GM19193 (cell line): Measurements from ENCODE around the gene BCO1.

Source experiments
- POLR2A ChIP-seq: IDR thresholded peaks from 4 replicates; pipeline ENCODE4 v1.6.1; 2011; ENCODE audit not compliant: insufficient read depth, insufficient read length; ENCODE audit errors: extremely low read depth

Gene BCO1

GRCh38 chr16:81254922-81255526 lies 16.5 kb downstream of the BCO1 start:
- no peak for TF ChIP-seq POLR2A

GRCh38 chr16:81259916-81260315 lies 21.4 kb downstream of the BCO1 start:
- no peak for TF ChIP-seq POLR2A

- TF ChIP-seq POLR2A, result no peak
Observed at GRCh38 chr16:81261049-81261648, 22.7 kb downstream of the BCO1 start.

- TF ChIP-seq POLR2A, result no peak
Observed at GRCh38 chr16:81263470-81264220, 25.2 kb downstream of the BCO1 start.

- TF ChIP-seq POLR2A, result no peak
Observed at GRCh38 chr16:81264386-81264785, 25.9 kb downstream of the BCO1 start.

- no peak for TF ChIP-seq POLR2A
Observed at GRCh38 chr16:81265052-81265451, 26.6 kb downstream of the BCO1 start.

- no peak for TF ChIP-seq POLR2A
Observed at GRCh38 chr16:81265658-81266451, 27.4 kb downstream of the BCO1 start.

- TF ChIP-seq POLR2A, result no peak
Observed at GRCh38 chr16:81266680-81267095, 28.2 kb downstream of the BCO1 start.

GRCh38 chr16:81268509-81268908 lies 30.0 kb downstream of the BCO1 start:
- no peak for TF ChIP-seq POLR2A

- no peak for TF ChIP-seq POLR2A
Observed at GRCh38 chr16:81273223-81273950, 34.9 kb downstream of the BCO1 start.

- TF ChIP-seq POLR2A, result no peak
Observed at GRCh38 chr16:81275064-81275532, 36.6 kb downstream of the BCO1 start.

GRCh38 chr16:81275795-81276194 lies 37.3 kb downstream of the BCO1 start:
- TF ChIP-seq POLR2A, result no peak

- no peak for TF ChIP-seq POLR2A
Observed at GRCh38 chr16:81276323-81276722, 37.8 kb downstream of the BCO1 start.

GRCh38 chr16:81277541-81278080 lies 39.1 kb downstream of the BCO1 start:
- TF ChIP-seq POLR2A, result no peak
